SK-N-SH treated with all-trans-retinoic acid at 6 μM for 48 hours (cell line): ENCODE results near the gene YTHDF2.

ENCODE experiments used
- ATAC-seq: fragments of 200-7000 bp; cut with Tn5 transposase; 3 replicates; pipeline ENCODE4 v1.9.1; 2020; ENCODE audit warnings: mild to moderate bottlenecking, moderate library complexity
- BACH2 ChIP-seq: fragments of 250-450 bp; sonication (Bioruptor Pico); IDR thresholded peaks from 2 replicates; pipeline ENCODE4 v1.9.0; 2021; ENCODE audit warnings: mild to moderate bottlenecking, borderline replicate concordance
- CREB5 ChIP-seq: fragments of 250-450 bp; sonication (Bioruptor Pico); IDR thresholded peaks from 2 replicates; pipeline ENCODE4 v1.5.1; 2020; ENCODE audit warnings: low read depth, mild to moderate bottlenecking, moderate library complexity
- CSDC2 ChIP-seq: fragments of 250-450 bp; sonication (Bioruptor Pico); IDR thresholded peaks from 2 replicates; pipeline ENCODE4 v1.5.0; 2020; ENCODE audit warnings: mild to moderate bottlenecking, moderate library complexity
- CSRNP3 ChIP-seq: fragments of 250-450 bp; sonication (Bioruptor Pico); IDR thresholded peaks from 2 replicates; pipeline ENCODE4 v1.5.1; 2021; ENCODE audit warnings: mild to moderate bottlenecking, moderate library complexity
- ESRRG ChIP-seq: fragments of 250-450 bp; sonication (Bioruptor Pico); IDR thresholded peaks from 2 replicates; pipeline ENCODE4 v1.6.1; 2021; ENCODE audit warnings: mild to moderate bottlenecking
- GLIS3 ChIP-seq: fragments of 250-450 bp; sonication (Bioruptor Pico); IDR thresholded peaks from 2 replicates; pipeline ENCODE4 v1.5.0; 2020; ENCODE audit warnings: mild to moderate bottlenecking, moderate library complexity
- ISL1 ChIP-seq: fragments of 250-450 bp; sonication (Bioruptor Pico); IDR thresholded peaks from 2 replicates; pipeline ENCODE4 v2.1.2; 2022; ENCODE audit warnings: mild to moderate bottlenecking, moderate library complexity
- OSR1 ChIP-seq: fragments of 250-450 bp; sonication (Bioruptor Pico); IDR thresholded peaks from 2 replicates; pipeline ENCODE4 v1.8.0; 2022; ENCODE audit warnings: moderate library complexity, mild to moderate bottlenecking, inconsistent platforms
- POU6F1 ChIP-seq: fragments of 250-450 bp; sonication (Bioruptor Pico); IDR thresholded peaks from 2 replicates; pipeline ENCODE4 v1.8.0; 2021; ENCODE audit warnings: low read depth, mild to moderate bottlenecking, moderate library complexity, borderline replicate concordance
- PPARA ChIP-seq: fragments of 250-450 bp; sonication (Bioruptor Pico); IDR thresholded peaks from 2 replicates; pipeline ENCODE4 v1.5.0; 2020; ENCODE audit warnings: mild to moderate bottlenecking, borderline replicate concordance
- RARB ChIP-seq: fragments of 250-450 bp; sonication (Bioruptor Pico); IDR thresholded peaks from 2 replicates; pipeline ENCODE4 v1.8.0; 2021; ENCODE audit warnings: mild to moderate bottlenecking, moderate library complexity
- SNAI2 ChIP-seq: fragments of 250-450 bp; sonication (Bioruptor Pico); IDR thresholded peaks from 2 replicates; pipeline ENCODE4 v1.5.0; 2020; ENCODE audit warnings: mild to moderate bottlenecking, moderate library complexity
- TCF4 ChIP-seq: fragments of 250-450 bp; sonication (Bioruptor Pico); IDR thresholded peaks from 2 replicates; pipeline ENCODE4 v1.8.0; 2021; ENCODE audit warnings: mild to moderate bottlenecking, moderate library complexity, borderline replicate concordance
- TOX ChIP-seq: fragments of 250-450 bp; sonication (Bioruptor Pico); IDR thresholded peaks from 2 replicates; pipeline ENCODE4 v1.8.0; 2021; ENCODE audit warnings: mild to moderate bottlenecking, moderate library complexity, borderline replicate concordance
- TSHZ2 ChIP-seq: fragments of 250-450 bp; sonication (Bioruptor Pico); IDR thresholded peaks from 2 replicates; pipeline ENCODE4 v1.5.0; 2020; ENCODE audit warnings: mild to moderate bottlenecking, moderate library complexity
- ZC3H10 ChIP-seq: fragments of 250-450 bp; sonication (Bioruptor Pico); IDR thresholded peaks from 2 replicates; pipeline ENCODE4 v1.5.1; 2021; ENCODE audit warnings: mild to moderate bottlenecking, moderate library complexity
- ZFP3 ChIP-seq: fragments of 250-450 bp; sonication (Bioruptor Pico); IDR thresholded peaks from 2 replicates; pipeline ENCODE4 v1.5.0; 2020; ENCODE audit warnings: mild to moderate bottlenecking, moderate library complexity
- ZFP30 ChIP-seq: fragments of 450-650 bp; formaldehyde crosslinking; IDR thresholded peaks from 2 replicates; pipeline ENCODE4 v1.5.0; 2022; ENCODE audit warnings: mild to moderate bottlenecking, moderate library complexity
- ZNF565 ChIP-seq: fragments of 450-650 bp; formaldehyde crosslinking; conservative IDR thresholded peaks from 2 replicates; pipeline ENCODE4 v1.5.0; 2020; ENCODE audit warnings: low read depth, mild to moderate bottlenecking, moderate library complexity
- ZNF70 ChIP-seq: fragments of 450-650 bp; formaldehyde crosslinking; IDR thresholded peaks from 2 replicates; pipeline ENCODE4 v1.5.0; 2020; ENCODE audit warnings: mild to moderate bottlenecking, moderate library complexity

YTHDF2 gene

GRCh38 chr1:28756846-28757245 is 20.1 kb downstream of the YTHDF2 start:
- TF ChIP-seq CSDC2 (no peak), RARB (no peak), ZNF70 (CRISPR knock-in tag) (no peak), ISL1 (CRISPR knock-in tag) (no peak), TSHZ2 (CRISPR knock-in tag) (no peak), TCF4 (CRISPR knock-in tag) (no peak), BACH2 (CRISPR knock-in tag) (no peak), CSRNP3 (CRISPR knock-in tag) (no peak), TOX (CRISPR knock-in tag) (no peak), ZFP30 (CRISPR knock-in tag) (no peak), GLIS3 (no peak), ZFP3 (no peak), ESRRG (no peak), ZNF565 (CRISPR knock-in tag) (no peak), POU6F1 (CRISPR knock-in tag) (no peak), ZC3H10 (no peak)
- TF ChIP-seq, all 23 proteins: peak for 0
- peak; percentile 47; the same call in 2 of the 3 replicates for ATAC-seq

GRCh38 chr1:28758420-28758819 is 21.7 kb downstream of the YTHDF2 start:
- no peak for ATAC-seq
- no peak for TF ChIP-seq RARB
- no peak for TF ChIP-seq ZFP3
- TF ChIP-seq BACH2 (CRISPR knock-in tag), result no peak
- no peak for TF ChIP-seq ESRRG
- no peak for TF ChIP-seq PPARA (CRISPR knock-in tag)
- no peak for TF ChIP-seq CREB5
- TF ChIP-seq TSHZ2 (CRISPR knock-in tag), result no peak
- TF ChIP-seq CSDC2, result no peak
- no peak for TF ChIP-seq OSR1 (CRISPR knock-in tag)
- no peak for TF ChIP-seq ZNF565 (CRISPR knock-in tag)
- TF ChIP-seq GLIS3, result no peak
- no peak for TF ChIP-seq SNAI2
- no peak for TF ChIP-seq ZC3H10
- TF ChIP-seq TOX (CRISPR knock-in tag), result no peak
- TF ChIP-seq ZFP30 (CRISPR knock-in tag), result no peak
- no peak for TF ChIP-seq TCF4 (CRISPR knock-in tag)
- TF ChIP-seq POU6F1 (CRISPR knock-in tag), result no peak
- TF ChIP-seq ZNF70 (CRISPR knock-in tag), result no peak
